HG02588 (cell line): ENCODE data around the gene LHPP.

Experiments used
- ATAC-seq: cut with Tn5 transposase; IDR thresholded peaks from one replicate; pipeline ENCODE4 v1.9.1; 2021; ENCODE audit warnings: mild to moderate bottlenecking, moderate library complexity; ENCODE audit not compliant: unreplicated experiment

The LHPP gene

GRCh38 chr10:124552691-124553276 lies 91.2 kb downstream of the LHPP start:
- ATAC-seq: no peak

- no peak for ATAC-seq
These were observed 92.6 kb downstream of the LHPP start for GRCh38 chr10:124554085-124554858.

- ATAC-seq: no peak
These were observed 95.5 kb downstream of the LHPP start for GRCh38 chr10:124557167-124557566.

GRCh38 chr10:124557648-124558338 lies 96.2 kb downstream of the LHPP start:
- ATAC-seq: no peak

- ATAC-seq: no peak
These were observed 97.0 kb downstream of the LHPP start for GRCh38 chr10:124558339-124559321.

- no peak for ATAC-seq
These were observed 97.9 kb downstream of the LHPP start for GRCh38 chr10:124559372-124560132.

GRCh38 chr10:124560377-124561105 lies 98.9 kb downstream of the LHPP start:
- ATAC-seq: no peak

- no peak for ATAC-seq
These were observed 99.6 kb downstream of the LHPP start for GRCh38 chr10:124561206-124561605.

- no peak for ATAC-seq
These were observed 100.9 kb downstream of the LHPP start for GRCh38 chr10:124562425-124563060.

- ATAC-seq: no peak
These were observed 101.9 kb downstream of the LHPP start for GRCh38 chr10:124563320-124564040.

- ATAC-seq: no peak
These were observed 103.3 kb downstream of the LHPP start for GRCh38 chr10:124564881-124565280.

- no peak for ATAC-seq
These were observed 104.1 kb downstream of the LHPP start for GRCh38 chr10:124565565-124566221.

GRCh38 chr10:124566222-124566888 lies 104.7 kb downstream of the LHPP start:
- no peak for ATAC-seq

- ATAC-seq: no peak
These were observed 105.6 kb downstream of the LHPP start for GRCh38 chr10:124566981-124567835.

GRCh38 chr10:124568339-124568738 lies 106.7 kb downstream of the LHPP start:
- ATAC-seq: no peak
